Common myeloid progenitor, CD34-positive (primary cell): ENCODE data around the gene ACTN1.

Experiments
- CTCF ChIA-PET: fragments of 350-600 bp; sonication (Branson Sonifier 250); formaldehyde crosslinking; loops from one replicate; lab custom pipeline; 2021; ENCODE audit warnings: antibody characterized with exemption; lab: Charles Lee
- POLR2A ChIA-PET: fragments of 350-600 bp; sonication (Branson Sonifier 250); formaldehyde crosslinking; loops from one replicate; lab custom pipeline; 2021; ENCODE audit warnings: antibody characterized with exemption; lab: Charles Lee
- DNase-seq, 3 donors: peaks; one replicate each; pipeline versions ENCODE4 v3.0.0 to v3.0.0-alpha.2; 2013
- H3K27ac ChIP-seq, 2 experiments: 1 replicate in 1 of 2; 2 replicates in 1 of 2; pipeline ENCODE4 v1.7.0; 2013; ENCODE audit warnings: inconsistent platforms in 2 of 2, low read length in 2 of 2, mild to moderate bottlenecking in 2 of 2, low read depth in 1 of 2, moderate library complexity in 1 of 2; ENCODE audit not compliant: severe bottlenecking in 2 of 2, insufficient read depth in 1 of 2, poor library complexity in 1 of 2
- H3K27me3 ChIP-seq, 5 experiments: replicated peaks in 2 of 5; 1 replicate in 3 of 5; 2 replicates in 2 of 5; pipeline versions ENCODE4 v1.6.1 to v1.7.0; 2013; ENCODE audit warnings: low read length in 4 of 5, mild to moderate bottlenecking in 2 of 5, moderate library complexity in 2 of 5, inconsistent platforms in 1 of 5; ENCODE audit not compliant: insufficient read depth in 5 of 5, control insufficient read depth in 4 of 5
- H3K36me3 ChIP-seq, 4 experiments: 1 replicate in 2 of 4; 2 replicates in 2 of 4; pipeline versions ENCODE4 v1.6.1 to v1.7.0; 2013; ENCODE audit warnings: low read length in 3 of 4, control low read depth in 1 of 4, mild to moderate bottlenecking in 1 of 4; ENCODE audit not compliant: control insufficient read depth in 4 of 4, insufficient read depth in 4 of 4
- H3K4me1 ChIP-seq, 4 experiments: 1 replicate in 3 of 4; 2 replicates in 1 of 4; pipeline versions ENCODE4 v1.6.1 to v1.7.1; 2013; ENCODE audit warnings: low read length in 3 of 4, mild to moderate bottlenecking in 3 of 4, control low read depth in 1 of 4, inconsistent platforms in 1 of 4, moderate library complexity in 1 of 4; ENCODE audit not compliant: control insufficient read depth in 4 of 4, insufficient read depth in 4 of 4; ENCODE audit errors: control extremely low read depth in 1 of 4
- H3K4me3 ChIP-seq, 7 experiments: 1 replicate in 4 of 7; 2 replicates in 3 of 7; pipeline versions ENCODE4 v1.5.1 to v1.7.0; 2013; ENCODE audit warnings: mild to moderate bottlenecking in 7 of 7, low read length in 6 of 7, moderate library complexity in 6 of 7, inconsistent platforms in 2 of 7, low read depth in 2 of 7, control low read depth in 1 of 7; ENCODE audit not compliant: insufficient read depth in 4 of 7, control insufficient read depth in 1 of 7; ENCODE audit errors: extremely low read depth in 1 of 7
- H3K9me3 ChIP-seq, 5 experiments: 1 replicate in 4 of 5; 2 replicates in 1 of 5; pipeline versions ENCODE4 v1.6.1 to v1.7.1; 2013; ENCODE audit warnings: low read length in 4 of 5, mild to moderate bottlenecking in 2 of 5, inconsistent platforms in 1 of 5, low read depth in 1 of 5, moderate library complexity in 1 of 5; ENCODE audit not compliant: control insufficient read depth in 4 of 5, insufficient read depth in 2 of 5; ENCODE audit errors: control extremely low read depth in 1 of 5
- WGBS: methylation state at CpG from one replicate; pipeline ENCODE4 v1.1.5; 2013; ENCODE audit not compliant: insufficient coverage; 5-methylcytosine and 5-hydroxymethylcytosine counted together

Gene ACTN1

GRCh38 chr14:68836082-68836481 is 143.0 kb downstream of the ACTN1 start:
- peak in 2 of 3 donors; percentile 39 to 50 for DNase-seq
- Histone ChIP-seq H3K4me1 (peaks cover 0 to 7% (median 0%) of the 10 kb centered on the region in 4 experiments), H3K27ac (no peak overlapping the region), H3K9me3 (peaks cover 4 to 34% (median 11%) of the 10 kb centered on the region in 5 experiments), H3K27me3 (no peaks in the 10 kb centered on the region), H3K36me3 (no peaks in the 10 kb centered on the region), H3K4me3 (no peak overlapping the region)
- POLR2A ChIA-PET, result no interaction called here
- no CpG with 5 or more reads among the region's 1 CpG for WGBS
- CTCF ChIA-PET, result no interaction called here

DNA sequence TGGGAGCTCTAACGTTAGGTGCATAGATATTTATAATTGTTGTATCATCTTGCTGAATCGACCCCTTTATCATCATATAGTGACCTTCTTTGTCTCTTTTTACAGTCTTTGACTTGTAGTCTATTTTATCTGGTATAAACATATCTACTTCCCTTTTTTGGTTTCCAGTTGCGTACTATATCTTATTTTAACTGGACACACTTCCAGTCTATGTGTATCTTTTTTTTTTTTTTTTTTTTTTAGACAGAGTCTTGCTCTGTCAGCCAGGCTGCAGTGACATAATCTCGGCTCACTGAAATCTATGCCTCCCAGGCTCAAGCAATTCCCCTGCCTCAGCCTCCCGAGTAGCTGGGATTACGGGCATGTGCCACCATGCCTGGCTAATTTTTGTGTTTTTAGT is 144.3 kb downstream of the ACTN1 start:
- CTCF ChIA-PET, result interaction anchor here (1.0 kb wide), 1 partner anchor 9 kb away, joined by 4 read pairs; no protein-coding TSS in a partner anchor
- peak in 1 of 3 donors; percentile 26 for DNase-seq
- POLR2A ChIA-PET, result no interaction called here
- 97% methylated on average over 3 of the region's 6 CpGs for WGBS
- H3K4me3 ChIP-seq, result no peak overlapping the region
- no peaks in the 10 kb centered on the region for H3K27me3 ChIP-seq
- no peaks in the 10 kb centered on the region for H3K36me3 ChIP-seq
- no peaks in the 10 kb centered on the region for H3K4me1 ChIP-seq
- H3K9me3 ChIP-seq, result peaks cover 4 to 35% (median 11%) of the 10 kb centered on the region in 5 experiments
- no peak overlapping the region for H3K27ac ChIP-seq

DNA sequence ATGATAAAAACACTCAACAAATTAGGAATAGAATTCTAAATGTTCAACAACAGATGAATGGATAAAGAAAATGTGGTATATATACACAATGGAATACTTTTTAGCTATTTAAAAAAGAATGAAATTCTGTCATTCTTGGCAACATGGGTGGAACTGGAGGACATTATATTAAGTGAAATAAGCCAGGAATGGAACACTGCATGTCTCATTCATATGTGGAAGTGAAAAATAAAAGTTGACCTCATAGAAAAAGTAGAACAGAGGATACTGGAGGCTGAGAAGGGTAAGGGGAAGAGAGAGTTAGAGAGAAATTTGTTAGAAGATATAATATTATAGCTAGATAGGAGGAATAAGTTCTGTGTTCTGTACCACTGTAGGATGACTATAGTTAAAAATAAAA is 150.4 kb downstream of the ACTN1 start:
- POLR2A ChIA-PET, result interaction anchor here (0.7 kb wide), 1 partner anchor 270 kb away, joined by 4 read pairs; no protein-coding TSS in a partner anchor
- Histone ChIP-seq H3K27ac (no peak overlapping the region), H3K27me3 (no peaks in the 10 kb centered on the region), H3K4me3 (no peak overlapping the region), H3K9me3 (peaks cover 0 to 3% (median 0%) of the 10 kb centered on the region in 5 experiments), H3K4me1 (peaks cover 0 to 3% (median 0%) of the 10 kb centered on the region in 4 experiments), H3K36me3 (no peaks in the 10 kb centered on the region)
- no peak for DNase-seq
- CTCF ChIA-PET, result interaction anchor here (1.0 to 3.3 kb wide), 5 partner anchors 12 to 943 kb away, joined by 3 to 13 read pairs (median 4); no protein-coding TSS in a partner anchor

DNA sequence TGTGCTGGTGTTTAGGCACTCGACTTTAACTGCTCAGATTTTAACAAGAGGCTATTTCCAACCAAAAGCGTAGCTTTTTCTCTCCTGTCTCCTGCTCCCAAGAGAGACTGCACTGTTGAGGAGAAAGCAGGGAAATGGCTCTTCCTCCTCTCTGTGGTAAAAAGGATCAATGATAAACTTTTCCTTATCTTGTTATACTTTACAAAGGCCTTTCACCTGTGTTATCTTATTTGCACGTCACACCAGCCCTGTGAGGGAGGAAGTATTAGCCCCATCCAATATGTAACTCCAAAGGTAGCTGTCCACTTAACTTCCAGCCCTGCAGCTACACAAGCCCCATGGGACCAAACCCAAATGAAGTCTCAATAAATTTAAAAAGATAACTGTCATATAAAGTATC is 153.4 kb downstream of the ACTN1 start:
- Histone ChIP-seq H3K4me1 (peaks cover 0 to 21% (median 13%) of the 10 kb centered on the region in 4 experiments), H3K27ac (no peak overlapping the region), H3K27me3 (no peaks in the 10 kb centered on the region), H3K9me3 (no peaks in the 10 kb centered on the region), H3K36me3 (no peaks in the 10 kb centered on the region), H3K4me3 (no peak overlapping the region)
- WGBS, result 100% methylated on average over 2 of the region's 3 CpGs
- DNase-seq, result no peak
- CTCF ChIA-PET, result interaction anchor here (0.6 to 2.4 kb wide), 9 partner anchors 8 to 991 kb away, joined by 3 to 10 read pairs (median 3); no protein-coding TSS in a partner anchor
- POLR2A ChIA-PET, result no interaction called here

GRCh38 chr14:68824517-68825347 is 154.4 kb downstream of the ACTN1 start:
- WGBS, result 56% methylated on average over 8 of the region's 11 CpGs
- peaks cover 3 to 31% (median 23%) of the 10 kb centered on the region in 4 experiments for H3K4me1 ChIP-seq
- H3K27ac ChIP-seq, result no peak overlapping the region
- DNase-seq, result no peak
- ChIA-PET POLR2A (no interaction called here), CTCF (interaction anchor here (1.0 to 2.1 kb wide), 8 partner anchors 8 to 990 kb away, joined by 3 to 10 read pairs (median 6); no protein-coding TSS in a partner anchor)
- no peaks in the 10 kb centered on the region for H3K27me3 ChIP-seq
- H3K4me3 ChIP-seq, result no peak overlapping the region
- H3K36me3 ChIP-seq, result no peaks in the 10 kb centered on the region
- no peaks in the 10 kb centered on the region for H3K9me3 ChIP-seq

DNA sequence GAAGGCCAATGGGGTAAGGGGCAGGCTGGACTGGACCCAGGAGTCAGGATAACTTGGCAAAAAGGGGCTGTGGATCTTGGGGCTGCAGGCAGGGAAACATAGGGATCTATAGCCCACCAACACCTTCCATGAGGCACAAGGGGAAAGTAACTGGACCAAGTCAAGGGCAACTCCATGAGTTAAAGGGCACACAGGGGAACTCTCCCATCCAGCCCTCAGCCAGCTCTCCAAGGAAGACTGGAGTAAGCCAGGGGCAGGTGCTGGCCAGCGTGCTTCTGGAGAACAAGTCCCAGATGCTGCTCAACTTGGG is 154.9 kb downstream of the ACTN1 start:
- H3K4me1 ChIP-seq, result peaks cover 3 to 34% (median 28%) of the 10 kb centered on the region in 4 experiments
- no peak overlapping the region for H3K27ac ChIP-seq
- H3K36me3 ChIP-seq, result no peaks in the 10 kb centered on the region
- H3K9me3 ChIP-seq, result no peaks in the 10 kb centered on the region
- H3K4me3 ChIP-seq, result no peak overlapping the region
- 90% methylated on average over 1 of the region's 1 CpG for WGBS
- no peaks in the 10 kb centered on the region for H3K27me3 ChIP-seq
- ChIA-PET CTCF (interaction anchor here (0.5 to 2.1 kb wide), 4 partner anchors 13 to 890 kb away, joined by 3 to 6 read pairs (median 5); no protein-coding TSS in a partner anchor), POLR2A (no interaction called here)
- DNase-seq, result no peak
